ENCODE measurements around the gene GRIK4. TPM values are rescaled to one million over a fixed set of nuclear protein-coding genes. Genes with fewer than 3 reads are reported as not detected.

Gene GRIK4
- total RNA-seq, 1 donor from 2014 or later, result 4.3 TPM

GRCh38 chr11:120738516-120739046, 227.0 kb downstream of the GRIK4 start:
- intact Hi-C loops (cut with DNase I), result no loop called here
- H3K27ac ChIP-seq, result no peak overlapping the region
- no peaks in the 10 kb centered on the region for H3K36me3 ChIP-seq
- DNase-seq, result no peak
- H3K9me3 ChIP-seq, result no peaks in the 10 kb centered on the region
- no peaks in the 10 kb centered on the region for H3K27me3 ChIP-seq
- TF ChIP-seq CTCF (IDR thresholded peaks at IDR 0.05), result no peak
- no peak overlapping the region for H3K4me3 ChIP-seq
- H3K4me1 ChIP-seq, result no peaks in the 10 kb centered on the region
- no peak for ATAC-seq

GRCh38 chr11:120739780-120740179, 228.2 kb downstream of the GRIK4 start:
- no peak for DNase-seq
- no peak for ATAC-seq
- Histone ChIP-seq H3K9me3 (no peaks in the 10 kb centered on the region), H3K4me3 (no peak overlapping the region), H3K27me3 (no peaks in the 10 kb centered on the region), H3K27ac (no peak overlapping the region), H3K36me3 (no peaks in the 10 kb centered on the region), H3K4me1 (no peaks in the 10 kb centered on the region)
- intact Hi-C loops (cut with DNase I), result no loop called here
- TF ChIP-seq CTCF (IDR thresholded peaks at IDR 0.05), result no peak

GRCh38 chr11:120740380-120740779, 228.8 kb downstream of the GRIK4 start:
- intact Hi-C loops (cut with DNase I), result no loop called here
- no peak overlapping the region for H3K4me3 ChIP-seq
- H3K36me3 ChIP-seq, result no peaks in the 10 kb centered on the region
- TF ChIP-seq CTCF (IDR thresholded peaks at IDR 0.05), result no peak
- H3K27ac ChIP-seq, result no peak overlapping the region
- H3K27me3 ChIP-seq, result peaks cover 3% of the 10 kb centered on the region
- H3K9me3 ChIP-seq, result no peaks in the 10 kb centered on the region
- ATAC-seq (no peak), DNase-seq (no peak)
- H3K4me1 ChIP-seq, result no peaks in the 10 kb centered on the region

- DNase-seq (no peak), ATAC-seq (no peak)
- H3K4me1 ChIP-seq, result no peaks in the 10 kb centered on the region
- intact Hi-C loops (cut with DNase I), result no loop called here
- H3K36me3 ChIP-seq, result no peaks in the 10 kb centered on the region
- TF ChIP-seq CTCF (IDR thresholded peaks at IDR 0.05), result no peak
- H3K9me3 ChIP-seq, result no peaks in the 10 kb centered on the region
- no peak overlapping the region for H3K4me3 ChIP-seq
- H3K27me3 ChIP-seq, result peaks cover 7% of the 10 kb centered on the region
- no peak overlapping the region for H3K27ac ChIP-seq
Observed at GRCh38 chr11:120744016-120744994, 232.8 kb downstream of the GRIK4 start.

GRCh38 chr11:120746376-120746775, 234.8 kb downstream of the GRIK4 start:
- H3K27me3 ChIP-seq, result peaks cover 7% of the 10 kb centered on the region
- DNase-seq, result no peak
- H3K4me3 ChIP-seq, result no peak overlapping the region
- no peaks in the 10 kb centered on the region for H3K9me3 ChIP-seq
- TF ChIP-seq CTCF (IDR thresholded peaks at IDR 0.05), result no peak
- H3K27ac ChIP-seq, result no peak overlapping the region
- intact Hi-C loops (cut with DNase I), result no loop called here
- H3K4me1 ChIP-seq, result no peaks in the 10 kb centered on the region
- no peaks in the 10 kb centered on the region for H3K36me3 ChIP-seq
- ATAC-seq, result no peak

Data from upper lobe of right lung (tissue), 1 donor.